ENCODE measurements around the gene ATOH8. TPM values are rescaled to one million over a fixed set of nuclear protein-coding genes. Genes with fewer than 3 reads are reported as not detected.

ATOH8 gene
- total RNA-seq, 1 experiment from 2014 or later: 0.20 TPM

DNA sequence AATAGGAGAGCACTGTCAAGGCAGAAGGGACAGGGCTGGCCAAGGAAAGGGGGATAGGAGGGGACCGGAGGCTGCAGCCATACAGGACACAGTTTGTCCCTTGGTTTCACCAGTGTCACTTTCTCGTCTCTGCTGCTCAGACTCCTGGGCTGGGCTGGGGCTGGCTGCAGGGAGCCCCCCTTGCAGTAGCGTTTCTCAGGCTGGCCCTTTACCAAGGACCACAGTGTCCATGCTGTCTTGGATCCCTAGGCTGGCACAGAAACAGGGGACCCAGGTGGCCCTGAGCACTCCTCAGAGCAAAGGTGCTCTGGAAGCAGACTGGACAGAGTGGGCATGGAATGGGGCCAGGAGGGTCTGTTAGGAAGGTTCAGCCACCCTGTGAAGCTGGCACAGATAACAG is 34.8 kb downstream of the ATOH8 start:
- Mint-ChIP-seq H3K9me3 (no peaks in the 10 kb centered on the region), H3K27ac (no peak overlapping the region), H3K36me3 (ENCODE audit: insufficient read depth in 1 of 3, low read depth in 3 of 3) (no peaks in the 10 kb centered on the region), H3K27me3 (ENCODE audit: low read depth) (peaks cover 12% of the 10 kb centered on the region), H3K4me1 (peaks cover 4 to 14% of the 10 kb centered on the region in 2 experiments; a peak in 3 of 4 replicates), H3K4me3 (no peak overlapping the region)
- H3K4me1 ChIP-seq (ENCODE audit: insufficient read depth, low read length): no peaks in the 10 kb centered on the region
- H3K9ac ChIP-seq (ENCODE audit: extremely low read depth, insufficient read length, low read length): no peak overlapping the region
- H3K79me2 ChIP-seq (ENCODE audit: insufficient read depth, low read length): no peaks in the 10 kb centered on the region
- no peak for DNase-seq
- H3K18ac ChIP-seq (ENCODE audit: insufficient read length, low read depth, low read length): no peak overlapping the region
- no peak overlapping the region for H4K8ac ChIP-seq (replicated peaks; ENCODE audit: insufficient read length, low read depth, low read length)
- H2BK12ac ChIP-seq (ENCODE audit: insufficient read length, low read depth, low read length): no peak overlapping the region
- H3K14ac ChIP-seq (ENCODE audit: insufficient read depth, low read length): no peak overlapping the region
- TF ChIP-seq, protein P1, sequence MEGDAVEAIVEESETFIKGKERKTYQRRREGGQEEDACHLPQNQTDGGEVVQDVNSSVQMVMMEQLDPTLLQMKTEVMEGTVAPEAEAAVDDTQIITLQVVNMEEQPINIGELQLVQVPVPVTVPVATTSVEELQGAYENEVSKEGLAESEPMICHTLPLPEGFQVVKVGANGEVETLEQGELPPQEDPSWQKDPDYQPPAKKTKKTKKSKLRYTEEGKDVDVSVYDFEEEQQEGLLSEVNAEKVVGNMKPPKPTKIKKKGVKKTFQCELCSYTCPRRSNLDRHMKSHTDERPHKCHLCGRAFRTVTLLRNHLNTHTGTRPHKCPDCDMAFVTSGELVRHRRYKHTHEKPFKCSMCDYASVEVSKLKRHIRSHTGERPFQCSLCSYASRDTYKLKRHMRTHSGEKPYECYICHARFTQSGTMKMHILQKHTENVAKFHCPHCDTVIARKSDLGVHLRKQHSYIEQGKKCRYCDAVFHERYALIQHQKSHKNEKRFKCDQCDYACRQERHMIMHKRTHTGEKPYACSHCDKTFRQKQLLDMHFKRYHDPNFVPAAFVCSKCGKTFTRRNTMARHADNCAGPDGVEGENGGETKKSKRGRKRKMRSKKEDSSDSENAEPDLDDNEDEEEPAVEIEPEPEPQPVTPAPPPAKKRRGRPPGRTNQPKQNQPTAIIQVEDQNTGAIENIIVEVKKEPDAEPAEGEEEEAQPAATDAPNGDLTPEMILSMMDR (conservative IDR thresholded peaks at IDR 0.05): no peak
- no peak overlapping the region for H3K27ac ChIP-seq (ENCODE audit: insufficient read length, low read depth, low read length)
- no peak overlapping the region for H2BK120ac ChIP-seq (ENCODE audit: low read depth, low read length, poor library complexity, severe bottlenecking)
- no peak overlapping the region for H2AK5ac ChIP-seq (ENCODE audit: insufficient read length, low read length)
- no peaks in the 10 kb centered on the region for H3K23me2 ChIP-seq (ENCODE audit: insufficient read length, low read depth, low read length, poor library complexity, severe bottlenecking)
- H2BK20ac ChIP-seq (ENCODE audit: low read depth, low read length, poor library complexity, severe bottlenecking): no peak overlapping the region
- H3K56ac ChIP-seq (ENCODE audit: insufficient read length, low read depth, low read length): no peak overlapping the region
- no peak overlapping the region for H2BK5ac ChIP-seq (ENCODE audit: insufficient read length, low read length)
- no peak overlapping the region for H2BK15ac ChIP-seq (ENCODE audit: low read depth, low read length)
- H3K23ac ChIP-seq (ENCODE audit: insufficient read length, low read depth, low read length): no peak overlapping the region
- H3K4ac ChIP-seq (ENCODE audit: low read depth, low read length): no peak overlapping the region
- no peaks in the 10 kb centered on the region for H3K27me3 ChIP-seq (ENCODE audit: insufficient read depth, low read length)
- no peak overlapping the region for H3T11ph ChIP-seq (ENCODE audit: low read length)
- H3K9me3 ChIP-seq (ENCODE audit: control insufficient read depth, low read depth, low read length): no peaks in the 10 kb centered on the region
- no peak overlapping the region for H4K5ac ChIP-seq (ENCODE audit: insufficient read length, low read depth, low read length)
- H3K4me2 ChIP-seq (ENCODE audit: insufficient read depth, insufficient read length, low read length): no peak overlapping the region
- H4K91ac ChIP-seq (ENCODE audit: insufficient read length, low read depth, low read length): no peak overlapping the region
- H2AFZ ChIP-seq (ENCODE audit: low read length): no peak overlapping the region
- WGBS (ENCODE audit: extremely low coverage, insufficient read length, low lambda C conversion rate): no CpG with 5 or more reads among the region's 3 CpGs
- no peaks in the 10 kb centered on the region for H3K79me1 ChIP-seq (ENCODE audit: insufficient read depth, low read depth, low read length, poor library complexity, severe bottlenecking)
- no peaks in the 10 kb centered on the region for H4K20me1 ChIP-seq (ENCODE audit: control insufficient read depth, insufficient read depth, insufficient read length)
